Suprapubic skin (tissue), 4 donors: ENCODE measurements around the gene MAST3.

ENCODE experiments used
- CTCF ChIP-seq, 2 donors: fragments of 200-600 bp in 1 of 2; fragments of 450-650 bp in 1 of 2; sonication (generic) in 1 of 2; IDR thresholded peaks; one replicate each; pipeline ENCODE4 v1.5.1; 2016 to 2019; ENCODE audit warnings: antibody characterized with exemption in 2 of 2, mild to moderate bottlenecking in 1 of 2, moderate library complexity in 1 of 2
- POLR2A ChIP-seq, 2 donors: fragments of 450-650 bp; IDR thresholded peaks; one replicate each; pipeline ENCODE4 v1.6.1; 2017; ENCODE audit warnings: antibody characterized with exemption in 2 of 2, mild to moderate bottlenecking in 2 of 2, moderate library complexity in 2 of 2
- POLR2AphosphoS5 ChIP-seq, 3 donors: sonication (generic); formaldehyde crosslinking; IDR thresholded peaks; one replicate each; pipeline ENCODE4 v1.6.1; 2017; ENCODE audit warnings: antibody characterized with exemption in 3 of 3

- TF ChIP-seq POLR2A (IDR thresholded peaks at IDR 0.05) (no peak), CTCF (IDR thresholded peaks at IDR 0.05) (no peak), POLR2AphosphoS5 (IDR thresholded peaks at IDR 0.05) (no peak)
These were observed 60.0 kb downstream of the MAST3 start for GRCh38 chr19:18157465-18158063.
